WERI-Rb-1 (cell line): Measurements from ENCODE around the gene GLIS1.

Source experiments
- DNase-seq: peaks from one replicate; pipeline ENCODE4 v3.0.0-alpha.2; 2020
- H3K27ac ChIP-seq: fragments of 250-450 bp; sonication (Bioruptor Pico); 2 replicates; pipeline ENCODE4 v1.5.1; 2020; ENCODE audit warnings: mild to moderate bottlenecking, moderate library complexity
- H3K27me3 ChIP-seq: fragments of 250-450 bp; sonication (Bioruptor Pico); 2 replicates; pipeline ENCODE4 v1.5.1; 2021; ENCODE audit warnings: mild to moderate bottlenecking, low read depth, moderate library complexity; ENCODE audit not compliant: insufficient read depth, severe bottlenecking
- H3K36me3 ChIP-seq: fragments of 250-450 bp; sonication (Bioruptor Pico); 2 replicates; pipeline ENCODE4 v1.5.1; 2020; ENCODE audit warnings: mild to moderate bottlenecking, moderate library complexity
- H3K4me3 ChIP-seq: 2 replicates; pipeline ENCODE4 v1.5.1; 2011; ENCODE audit warnings: low read depth, mild to moderate bottlenecking, control low read depth, low read length
- H3K9me3 ChIP-seq: fragments of 250-450 bp; sonication (Bioruptor Pico); 2 replicates; pipeline ENCODE4 v1.5.1; 2021; ENCODE audit warnings: mild to moderate bottlenecking, moderate library complexity; ENCODE audit not compliant: severe bottlenecking
- CTCF ChIP-seq: IDR thresholded peaks from 2 replicates; pipeline ENCODE4 v1.5.1; 2011; ENCODE audit warnings: low read depth, mild to moderate bottlenecking, control low read depth, inconsistent platforms, low read length

Gene GLIS1

GRCh38 chr1:53629101-53629691 is 109.8 kb downstream of the GLIS1 start:
- Histone ChIP-seq H3K27me3 (no peaks in the 10 kb centered on the region), H3K36me3 (no peaks in the 10 kb centered on the region), H3K27ac (no peak overlapping the region), H3K9me3 (no peaks in the 10 kb centered on the region), H3K4me3 (no peak overlapping the region)
- no peak for TF ChIP-seq CTCF
- peak; percentile 35 for DNase-seq

GRCh38 chr1:53628286-53628955 is 110.5 kb downstream of the GLIS1 start:
- Histone ChIP-seq H3K27me3 (no peaks in the 10 kb centered on the region), H3K9me3 (no peaks in the 10 kb centered on the region), H3K27ac (no peak overlapping the region), H3K4me3 (no peak overlapping the region), H3K36me3 (no peaks in the 10 kb centered on the region)
- TF ChIP-seq CTCF = no peak
- no peak for DNase-seq

GRCh38 chr1:53627666-53628065 is 111.3 kb downstream of the GLIS1 start:
- H3K4me3 ChIP-seq = no peak overlapping the region
- no peak for TF ChIP-seq CTCF
- no peaks in the 10 kb centered on the region for H3K27me3 ChIP-seq
- no peak overlapping the region for H3K27ac ChIP-seq
- DNase-seq = no peak
- no peaks in the 10 kb centered on the region for H3K9me3 ChIP-seq
- H3K36me3 ChIP-seq = no peaks in the 10 kb centered on the region

GRCh38 chr1:53627031-53627430 is 111.9 kb downstream of the GLIS1 start:
- H3K36me3 ChIP-seq = no peaks in the 10 kb centered on the region

GRCh38 chr1:53626616-53627015 is 112.3 kb downstream of the GLIS1 start:
- no peak for TF ChIP-seq CTCF
- Histone ChIP-seq H3K4me3 (no peak overlapping the region), H3K36me3 (no peaks in the 10 kb centered on the region), H3K27me3 (no peaks in the 10 kb centered on the region), H3K27ac (no peak overlapping the region), H3K9me3 (no peaks in the 10 kb centered on the region)
- no peak for DNase-seq

More at GRCh38 chr1:53627031-53627430, 111.9 kb downstream of the GLIS1 start:
- peak; percentile 72 for DNase-seq
- Histone ChIP-seq H3K4me3 (peak overlapping the region; percentile 13; the same call in 1 of the 2 replicates), H3K27me3 (no peaks in the 10 kb centered on the region), H3K27ac (peak overlapping the region; percentile 10; the same call in 1 of the 2 replicates), H3K9me3 (no peaks in the 10 kb centered on the region)
- no peak for TF ChIP-seq CTCF
